A549 (cell line): Measurements from ENCODE around the gene CREB3L1. TPM values are rescaled to one million over a fixed set of nuclear protein-coding genes. Genes with fewer than 3 reads are reported as not detected.

Source experiments
- ATAC-seq, 2 experiments: fragments of 200-7000 bp in 1 of 2; fragments of >200 bp in 1 of 2; cut with Nextera tagmentation in 1 of 2; cut with Tn5 transposase in 1 of 2; 3 replicates each; pipeline versions ENCODE4 v1.8.0 to v1.9.1; 2018 to 2020; ENCODE audit warnings: mild to moderate bottlenecking in 1 of 2, moderate library complexity in 1 of 2
- CTCF ChIA-PET: fragments of 300-600 bp; sonication (Branson Sonifier 250); formaldehyde crosslinking; extraction: SDS; loops from one replicate; lab custom pipeline; 2021; ENCODE audit warnings: antibody characterized with exemption, inconsistent platforms; lab: Yijun Ruan, JAX
- POLR2A ChIA-PET: fragments of 350-600 bp; formaldehyde crosslinking; extraction: SDS; loops from one replicate; lab custom pipeline; 2021; ENCODE audit warnings: antibody characterized with exemption, inconsistent platforms; lab: Yijun Ruan, JAX
- DNase-seq, 2 experiments: peaks; one replicate each; pipeline versions ENCODE4 v3.0.0 to v3.0.0-alpha.2; 2011 to 2016; ENCODE audit warnings: low read depth in 1 of 2, low spot score in 1 of 2
- FAIRE-seq: peaks from 2 replicates; lab custom pipeline; 2011; peaks lifted over from hg19 to GRCh38; lab: Jason Lieb, UNC
- H3K27ac ChIP-seq, 2 experiments: fragments of >200 bp; sonication (Bioruptor Twin); formaldehyde crosslinking; 3 replicates each; pipeline ENCODE4 v1.5.1; 2016 to 2017
- H3K4me1 ChIP-seq: fragments of >200 bp; sonication (Bioruptor Twin); formaldehyde crosslinking; 3 replicates; pipeline ENCODE4 v1.6.1; 2016
- H3K4me2 ChIP-seq: fragments of >200 bp; sonication (Bioruptor Twin); formaldehyde crosslinking; 3 replicates; pipeline ENCODE4 v1.6.1; 2016
- H3K4me3 ChIP-seq: fragments of >200 bp; sonication (Bioruptor Twin); formaldehyde crosslinking; 3 replicates; pipeline ENCODE4 v1.5.1; 2016
- H3K9me3 ChIP-seq: fragments of >200 bp; sonication (Bioruptor Twin); formaldehyde crosslinking; 3 replicates; pipeline ENCODE4 v1.6.1; 2016
- BHLHE40 ChIP-seq: IDR thresholded peaks from 2 replicates; pipeline ENCODE4 v1.6.1; 2012; ENCODE audit warnings: low read depth, low read length, inconsistent platforms
- CBX2 ChIP-seq: fragments of 200-600 bp; sonication (generic); IDR thresholded peaks from 2 replicates; pipeline ENCODE4 v1.6.1; 2016; ENCODE audit warnings: low read depth, mild to moderate bottlenecking, borderline replicate concordance
- CBX8 ChIP-seq: fragments of 200-600 bp; sonication (generic); IDR thresholded peaks from 2 replicates; pipeline ENCODE4 v1.6.1; 2016
- CEBPB ChIP-seq, 2 experiments: fragments of >200 bp in 1 of 2; sonication (Bioruptor Twin) in 1 of 2; formaldehyde crosslinking in 1 of 2; IDR thresholded peaks; 2 replicates each; pipeline ENCODE4 v1.6.1; 2012 to 2016
- CHD4 ChIP-seq: fragments of 200-600 bp; sonication (generic); IDR thresholded peaks from 2 replicates; pipeline ENCODE4 v1.6.1; 2016; ENCODE audit warnings: antibody characterized with exemption, mild to moderate bottlenecking, borderline replicate concordance
- CTCF ChIP-seq: fragments of >200 bp; sonication (Bioruptor Twin); formaldehyde crosslinking; IDR thresholded peaks from 3 replicates; pipeline ENCODE4 v1.5.1; 2016
- E2F6 ChIP-seq: IDR thresholded peaks from 2 replicates; pipeline ENCODE4 v1.6.1; 2012; ENCODE audit warnings: low read depth, borderline replicate concordance
- EHF ChIP-seq: fragments of 250-450 bp; sonication (Bioruptor Pico); IDR thresholded peaks from 2 replicates; pipeline ENCODE4 v1.5.0; 2020; ENCODE audit warnings: mild to moderate bottlenecking
- EP300 ChIP-seq, 2 experiments: fragments of >200 bp; sonication (Bioruptor Twin); formaldehyde crosslinking; IDR thresholded peaks; 2 replicates in 1 of 2; 3 replicates in 1 of 2; pipeline ENCODE4 v1.6.1; 2016 to 2017
- ESRRA ChIP-seq: fragments of 150-350 bp; IDR thresholded peaks from 2 replicates; pipeline ENCODE4 v1.6.1; 2014; ENCODE audit warnings: mild to moderate bottlenecking, low read length, borderline replicate concordance
- FOXS1 ChIP-seq: fragments of 250-450 bp; sonication (Bioruptor Pico); IDR thresholded peaks from 2 replicates; pipeline ENCODE4 v1.5.0; 2020; ENCODE audit warnings: mild to moderate bottlenecking, moderate library complexity
- GATA3 ChIP-seq: IDR thresholded peaks from 2 replicates; pipeline ENCODE4 v1.6.1; 2012; ENCODE audit warnings: borderline replicate concordance
- HES2 ChIP-seq: fragments of >200 bp; sonication (Bioruptor Twin); formaldehyde crosslinking; IDR thresholded peaks from 2 replicates; pipeline ENCODE4 v1.6.1; 2016
- HEYL ChIP-seq: fragments of 250-450 bp; sonication (Bioruptor Pico); IDR thresholded peaks from 2 replicates; pipeline ENCODE4 v1.8.0; 2021; ENCODE audit warnings: mild to moderate bottlenecking, moderate library complexity
- HOXA7 ChIP-seq: fragments of 250-450 bp; sonication (Bioruptor Pico); IDR thresholded peaks from 2 replicates; pipeline ENCODE4 v1.5.0; 2020; ENCODE audit warnings: mild to moderate bottlenecking, moderate library complexity
- HOXB5 ChIP-seq: fragments of 250-450 bp; sonication (Bioruptor Pico); IDR thresholded peaks from 2 replicates; pipeline ENCODE4 v1.5.0; 2020; ENCODE audit warnings: mild to moderate bottlenecking, moderate library complexity
- JUN ChIP-seq, 2 experiments: fragments of >200 bp; sonication (Bioruptor Twin); formaldehyde crosslinking; IDR thresholded peaks; 2 replicates in 1 of 2; 3 replicates in 1 of 2; pipeline ENCODE4 v1.6.1; 2016 to 2017
- KDM1A ChIP-seq: fragments of 200-600 bp; sonication (generic); IDR thresholded peaks from 2 replicates; pipeline ENCODE4 v1.6.1; 2016; ENCODE audit warnings: low read depth, mild to moderate bottlenecking
- MAFK ChIP-seq: fragments of 450-650 bp; IDR thresholded peaks from 2 replicates; pipeline ENCODE4 v1.6.1; 2014; ENCODE audit not compliant: partially characterized antibody
- MAX ChIP-seq: IDR thresholded peaks from 2 replicates; pipeline ENCODE4 v1.6.1; 2012
- NFE2L2 ChIP-seq: fragments of 150-350 bp; conservative IDR thresholded peaks from 2 replicates; pipeline ENCODE4 v1.6.1; 2014; ENCODE audit warnings: low read length
- NPAS2 ChIP-seq: fragments of 250-450 bp; sonication (Bioruptor Pico); IDR thresholded peaks from 2 replicates; pipeline ENCODE4 v1.8.0; 2022; ENCODE audit warnings: mild to moderate bottlenecking, moderate library complexity, borderline replicate concordance
- RCOR1 ChIP-seq: fragments of 150-350 bp; IDR thresholded peaks from 2 replicates; pipeline ENCODE4 v1.6.1; 2014; ENCODE audit warnings: antibody characterized with exemption, low read length, low read depth
- REST ChIP-seq: fragments of 200-600 bp; sonication (generic); IDR thresholded peaks from 2 replicates; pipeline ENCODE4 v1.6.1; 2016; ENCODE audit warnings: antibody characterized with exemption, mild to moderate bottlenecking, moderate library complexity
- RFX5 ChIP-seq: fragments of 450-650 bp; IDR thresholded peaks from 2 replicates; pipeline ENCODE4 v1.7.1; 2014; ENCODE audit warnings: antibody characterized with exemption, mild to moderate bottlenecking, moderate library complexity
- RNF2 ChIP-seq: fragments of 200-600 bp; sonication (generic); IDR thresholded peaks from 2 replicates; pipeline ENCODE4 v1.6.1; 2016; ENCODE audit warnings: low read depth, mild to moderate bottlenecking, antibody characterized with exemption, moderate library complexity, borderline replicate concordance
- SREBF2 ChIP-seq: fragments of 450-650 bp; IDR thresholded peaks from 2 replicates; pipeline ENCODE4 v1.6.1; 2014; ENCODE audit warnings: mild to moderate bottlenecking, moderate library complexity
- TFCP2L1 ChIP-seq: fragments of 250-450 bp; sonication (Bioruptor Pico); IDR thresholded peaks from 2 replicates; pipeline ENCODE4 v1.5.0; 2021; ENCODE audit warnings: mild to moderate bottlenecking
- ZFP36 ChIP-seq: fragments of 450-650 bp; IDR thresholded peaks from 2 replicates; pipeline ENCODE4 v1.6.1; 2014; ENCODE audit warnings: borderline replicate concordance; ENCODE audit not compliant: partially characterized antibody
- WGBS: methylation state at CpG from one replicate; pipeline ENCODE4 v1.1.6; 2017; ENCODE audit errors: missing lambda C conversion rate; 5-methylcytosine and 5-hydroxymethylcytosine counted together
- polyA plus RNA-seq, 4 experiments: library from polyadenylated mRNA; depleted of rRNA in 3 of 4; stranded (reverse); fragments of >200 nt; fragmentation: RNase III in 1 of 4; extraction: RNeasy Plus Mini Kit Qiagen cat#74134 plus additional on column Dnase treatment in 1 of 4; gene quantifications; 2 replicates in 3 of 4; 3 replicates in 1 of 4; pipeline ENCODE4 v1.2.3, GENCODE V29; 2011 to 2017

The CREB3L1 gene
- polyA plus RNA-seq, 2 of the 4 experiments (the other 2 are of a cell fraction): 0.61 to 2.3 TPM

GRCh38 chr11:46243796-46244109 lies 33.7 kb upstream of the CREB3L1 start:
- peak overlapping the region; percentile 95 to 99 for H3K27ac ChIP-seq
- peaks cover 49% of the 10 kb centered on the region for H3K4me1 ChIP-seq
- no peak for ATAC-seq
- H3K4me3 ChIP-seq: peak overlapping the region; percentile 45
- TF ChIP-seq HOXA7 (CRISPR knock-in tag) (no peak), EP300 (IDR thresholded peaks at IDR 0.05) (no peak), MAX (0 out of 2 replicates have a peak, but pooled peaks have one; percentile 26)
- no peak for FAIRE-seq
- WGBS: 34% methylated on average over 8 of the region's 8 CpGs
- peak overlapping the region; percentile 91 for H3K4me2 ChIP-seq
- CTCF ChIA-PET: interaction anchor here (0.6 to 17.1 kb wide), 12 partner anchors 10 to 292 kb away, joined by 3 to 872 read pairs (median 4); partner anchors contain the start of genes CREB3L1 and DGKZ
- no peak for DNase-seq
- H3K9me3 ChIP-seq: no peaks in the 10 kb centered on the region
- POLR2A ChIA-PET: interaction anchor here (0.5 to 2.1 kb wide), 26 partner anchors 18 to 397 kb away, joined by 3 to 32 read pairs (median 5); partner anchors contain the start of genes CHRM4, CREB3L1, CRY2 and PHF21A

GRCh38 chr11:46246521-46246920 lies 30.9 kb upstream of the CREB3L1 start:
- no peak for DNase-seq
- peaks cover 52% of the 10 kb centered on the region for H3K4me1 ChIP-seq
- ChIA-PET POLR2A (interaction anchor here (0.7 kb wide), 1 partner anchor 62 kb away, joined by 3 read pairs; no protein-coding TSS in a partner anchor), CTCF (interaction anchor here (1.4 to 17.1 kb wide), 3 partner anchors 7 to 58 kb away, joined by 3 to 872 read pairs (median 41); no protein-coding TSS in a partner anchor)
- no peak for FAIRE-seq
- TF ChIP-seq HES2 (no peak), HOXA7 (CRISPR knock-in tag) (no peak), NFE2L2 (no peak), BHLHE40 (no peak), JUN (IDR thresholded peaks at IDR 0.05) (no peak), HOXB5 (CRISPR knock-in tag) (no peak), EHF (CRISPR knock-in tag) (no peak), CBX2 (no peak), HEYL (no peak), CEBPB (IDR thresholded peaks at IDR 0.05) (no peak), RCOR1 (no peak), GATA3 (no peak), CHD4 (no peak), NPAS2 (CRISPR knock-in tag) (no peak), RNF2 (no peak), ZFP36 (no peak), MAFK (no peak), FOXS1 (CRISPR knock-in tag) (no peak), E2F6 (no peak), CTCF (no peak)
- no peak overlapping the region for H3K4me3 ChIP-seq
- H3K4me2 ChIP-seq: no peak overlapping the region
- no peaks in the 10 kb centered on the region for H3K9me3 ChIP-seq
- no peak for ATAC-seq
- WGBS: 84% methylated on average over 1 of the region's 1 CpG
- peak overlapping the region in 1 of 2 experiments; percentile 1; a peak in 1 of 6 replicates for H3K27ac ChIP-seq

GRCh38 chr11:46247090-46247489 lies 30.4 kb upstream of the CREB3L1 start:
- FAIRE-seq (no peak), DNase-seq (no peak)
- TF ChIP-seq RFX5 (no peak), TFCP2L1 (CRISPR knock-in tag) (no peak), CEBPB (IDR thresholded peaks at IDR 0.05) (no peak), ESRRA (no peak), SREBF2 (no peak), KDM1A (no peak), CBX8 (no peak), HOXB5 (CRISPR knock-in tag) (no peak), NPAS2 (CRISPR knock-in tag) (no peak), BHLHE40 (no peak), REST (no peak)
- TF ChIP-seq, all 56 proteins: peak for 0
- ChIA-PET POLR2A (interaction anchor here (0.7 kb wide), 1 partner anchor 61 kb away, joined by 3 read pairs; no protein-coding TSS in a partner anchor), CTCF (interaction anchor here (1.4 to 17.1 kb wide), 4 partner anchors 8 to 57 kb away, joined by 3 to 872 read pairs (median 22); no protein-coding TSS in a partner anchor)
- H3K9me3 ChIP-seq: no peaks in the 10 kb centered on the region
- no peak for ATAC-seq
- no peak overlapping the region for H3K4me2 ChIP-seq
- peaks cover 51% of the 10 kb centered on the region for H3K4me1 ChIP-seq
- 53% methylated on average over 9 of the region's 9 CpGs for WGBS
- no peak overlapping the region for H3K4me3 ChIP-seq
- peak overlapping the region in 1 of 2 experiments; percentile 82; a peak in 2 of 6 replicates for H3K27ac ChIP-seq
